HG02642 (cell line): ENCODE measurements around the gene MYMK.

ENCODE experiments used
- ATAC-seq: cut with Tn5 transposase; IDR thresholded peaks from one replicate; pipeline ENCODE4 v1.9.1; 2021; ENCODE audit warnings: mild to moderate bottlenecking; ENCODE audit not compliant: unreplicated experiment, poor library complexity

Gene MYMK

DNA sequence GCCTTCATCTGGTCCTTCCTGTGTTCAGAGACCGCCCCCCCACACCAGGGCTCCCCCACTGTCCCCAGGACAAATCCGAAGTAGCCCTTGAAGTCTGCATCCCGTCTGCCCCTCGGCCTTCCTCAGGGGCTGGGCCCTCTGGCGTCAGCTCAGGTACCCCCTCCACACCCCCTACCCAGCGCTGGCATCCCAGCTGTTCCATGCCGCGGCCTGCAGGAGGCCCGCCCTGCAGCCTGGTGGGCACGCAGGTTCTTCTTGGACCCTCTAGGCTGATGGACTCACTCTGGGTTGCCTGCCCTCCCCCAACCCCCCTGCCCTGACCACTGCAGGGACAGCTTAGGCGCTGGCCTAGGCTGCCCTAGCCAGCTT is 52.5 kb downstream of the MYMK start:
- no peak for ATAC-seq

DNA sequence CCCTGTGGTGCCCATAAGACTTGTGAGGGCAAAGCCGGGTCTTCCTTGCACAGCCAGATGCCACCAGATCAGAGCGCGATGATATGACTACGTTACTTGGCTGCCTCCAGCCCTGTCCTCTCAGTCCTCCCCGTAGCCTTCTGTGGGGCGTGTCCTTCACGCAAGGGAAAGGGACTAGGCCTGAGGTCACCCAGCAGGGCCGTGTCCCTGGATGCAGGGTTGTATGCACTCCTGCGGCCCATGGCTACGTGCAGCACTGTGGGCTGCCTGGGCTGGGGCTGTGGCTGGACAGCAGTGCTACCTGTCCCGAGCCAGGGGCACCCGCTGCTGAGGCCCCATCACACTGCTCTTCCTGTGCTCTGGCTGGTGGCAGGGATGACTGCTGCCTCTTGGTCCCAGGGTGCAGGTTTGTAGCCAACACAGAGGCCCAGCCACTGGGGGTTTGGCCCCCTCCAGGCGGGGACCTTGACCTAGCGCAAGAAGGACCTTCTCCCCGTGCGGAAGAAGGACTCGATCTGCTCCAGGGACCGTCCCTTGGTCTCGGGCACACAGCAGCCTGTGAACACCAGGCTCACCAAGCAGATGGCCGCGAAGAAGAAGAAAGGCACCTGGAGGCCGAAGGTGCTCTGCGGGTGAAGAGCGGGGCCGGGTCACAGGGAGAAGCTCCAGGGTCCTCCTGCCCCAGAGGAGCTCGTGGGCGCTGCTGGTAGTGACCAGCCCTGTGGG is 53.0 kb downstream of the MYMK start:
- ATAC-seq = no peak

DNA sequence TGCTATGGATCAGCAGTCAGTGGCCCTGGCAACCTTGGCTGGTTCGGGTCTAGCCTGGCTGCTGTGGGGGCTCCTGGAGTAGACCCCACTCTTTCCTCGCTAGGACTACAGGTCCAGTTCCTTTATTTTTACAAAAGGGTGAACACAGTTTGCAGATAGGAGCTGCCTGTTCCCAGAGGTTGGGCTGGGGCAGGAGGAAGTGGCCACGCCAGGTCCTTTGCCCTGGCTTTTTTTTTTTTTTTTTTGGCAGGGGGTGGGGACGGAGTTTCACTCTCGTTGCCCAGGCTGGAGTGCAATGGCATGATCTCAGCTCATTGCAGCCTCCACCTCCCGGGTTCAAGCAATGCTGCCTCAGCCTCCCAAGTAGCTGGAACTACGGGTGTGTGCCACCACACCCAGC is 53.8 kb downstream of the MYMK start:
- no peak for ATAC-seq

DNA sequence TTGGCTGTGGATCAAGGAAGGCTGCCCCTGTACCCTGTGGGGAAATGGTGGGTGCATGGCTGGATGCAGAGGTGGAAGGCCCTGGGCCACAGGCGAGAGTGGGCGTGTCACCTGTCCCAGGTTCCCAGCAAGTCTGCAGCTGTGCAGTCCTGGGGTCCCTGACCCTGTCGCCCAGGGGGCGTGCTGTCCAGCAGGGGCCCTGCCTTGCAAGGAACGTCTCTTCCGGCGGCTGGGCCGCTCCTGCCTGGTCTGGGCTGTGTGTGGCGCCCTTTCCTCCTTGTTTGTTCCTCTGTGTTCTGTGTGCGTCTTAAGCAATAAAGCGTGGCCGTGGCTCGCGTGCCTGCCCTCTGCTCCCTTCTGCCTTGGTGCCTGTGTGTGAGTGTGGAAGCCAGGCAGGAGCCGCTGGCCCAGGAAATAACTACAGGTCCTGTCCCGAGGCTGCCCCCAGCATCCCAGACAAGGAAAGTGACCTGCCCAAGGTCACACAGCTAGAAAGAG is 54.3 kb downstream of the MYMK start:
- ATAC-seq = no peak

DNA sequence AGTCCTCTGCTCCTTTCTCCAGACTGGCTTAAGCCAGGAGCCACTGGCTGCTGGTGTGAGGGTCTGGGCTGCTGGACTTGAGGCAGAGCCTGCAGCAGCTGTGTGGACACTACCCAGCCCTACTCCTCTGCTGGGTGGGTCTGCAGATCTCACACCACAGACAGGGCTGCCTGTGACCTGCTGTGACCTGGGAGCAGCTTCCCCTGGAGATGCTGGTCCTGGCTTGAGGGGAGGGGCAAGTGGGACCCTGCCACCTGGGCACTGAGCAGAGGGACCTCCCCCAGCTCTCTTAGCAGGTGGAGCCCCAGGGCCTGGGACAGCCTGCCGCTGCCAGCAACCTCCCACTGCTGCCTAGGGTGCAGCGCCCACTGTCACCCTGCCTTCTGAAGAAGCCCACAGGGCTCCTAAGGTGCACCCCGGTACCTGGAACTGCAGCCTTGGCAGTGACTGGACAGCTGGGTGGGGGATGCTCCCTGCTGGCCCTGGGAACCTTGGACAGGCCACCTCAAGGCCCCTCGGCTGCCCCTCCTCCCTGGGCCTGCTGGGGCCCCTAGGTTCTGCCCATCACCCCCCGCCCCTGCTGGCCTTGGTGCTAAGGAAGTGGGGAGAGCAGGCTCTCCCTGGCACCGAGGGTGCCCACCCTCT is 55.9 kb downstream of the MYMK start:
- ATAC-seq = no peak

DNA sequence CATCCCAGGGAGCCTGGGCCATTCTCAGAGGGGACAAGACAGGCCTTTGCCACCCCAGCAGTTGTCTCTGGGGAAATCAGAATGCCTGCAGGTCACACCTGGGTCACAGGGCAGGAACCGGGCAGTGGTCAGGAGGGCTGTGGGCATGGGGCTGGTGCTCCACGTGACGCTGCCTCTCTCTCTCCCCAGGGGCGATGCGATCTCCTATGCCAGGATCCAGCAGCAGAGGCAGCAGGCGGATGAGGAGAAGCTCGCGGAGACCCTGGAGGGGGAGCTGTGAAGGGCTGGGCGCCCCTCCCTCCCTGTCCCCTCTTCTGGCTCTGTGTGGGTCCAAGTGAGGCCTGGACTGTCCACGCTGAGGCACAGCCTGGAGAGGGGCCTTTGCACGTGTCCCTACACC is 56.4 kb downstream of the MYMK start:
- no peak for ATAC-seq

DNA sequence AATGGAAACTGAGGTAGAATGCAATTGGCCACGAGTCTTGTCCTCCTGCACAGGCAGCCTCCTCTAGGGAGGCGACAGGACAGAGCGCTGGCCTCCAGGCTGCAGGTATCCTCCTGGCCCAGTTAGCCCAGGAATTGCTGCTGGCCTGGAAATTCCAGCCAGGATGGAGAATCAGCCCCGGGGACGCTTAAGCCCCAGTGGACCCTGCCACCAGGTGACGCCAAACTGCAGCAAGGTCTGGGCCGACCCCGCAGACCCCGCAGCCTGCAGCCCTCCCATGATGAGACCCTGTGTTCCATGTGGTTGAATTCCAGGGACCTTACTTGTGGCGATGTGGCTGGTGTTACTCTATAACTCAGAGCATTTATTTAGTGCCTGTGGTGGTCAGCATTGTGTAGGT is 57.7 kb downstream of the MYMK start:
- no peak for ATAC-seq

DNA sequence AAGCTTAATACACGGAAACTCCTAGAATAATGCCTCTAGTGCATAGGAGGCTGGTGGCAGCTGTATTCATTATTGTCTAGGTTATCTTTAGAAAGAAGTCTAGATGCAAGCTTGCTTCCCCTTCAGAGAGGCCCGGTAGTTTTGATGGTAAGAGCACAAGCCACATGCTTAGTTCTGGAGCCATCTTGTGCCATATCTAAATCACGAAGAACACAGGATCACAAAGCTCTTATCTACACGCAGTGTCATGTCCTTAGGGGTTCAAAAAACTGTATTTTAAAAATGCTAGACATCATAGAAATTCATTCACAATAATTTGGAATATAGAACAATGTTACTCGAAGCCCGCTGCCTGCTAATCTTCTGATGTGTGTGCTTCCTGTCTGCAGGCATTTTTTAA is 58.8 kb downstream of the MYMK start:
- ATAC-seq = no peak

DNA sequence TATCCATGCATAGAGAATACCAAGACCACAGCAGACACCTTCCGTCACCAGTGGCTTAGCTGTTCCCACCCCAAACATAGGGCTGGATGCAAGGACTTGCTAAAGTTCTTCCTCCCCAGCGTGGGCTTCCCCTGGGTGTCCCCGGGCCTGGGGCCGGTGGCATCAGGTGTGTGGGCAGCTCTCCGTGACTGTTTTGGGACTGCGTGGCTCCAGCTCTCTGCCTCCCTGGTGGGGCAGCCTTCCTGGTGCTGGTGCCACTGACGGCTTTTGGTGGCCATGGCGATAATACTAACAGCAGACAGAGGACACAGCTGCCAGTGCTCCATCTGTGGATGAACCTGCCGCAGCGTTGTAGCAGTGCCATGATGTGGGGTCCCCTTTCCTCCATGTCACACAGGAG is 60.1 kb downstream of the MYMK start:
- no peak for ATAC-seq
